Fibroblast of the aortic adventitia (primary cell): Measurements from ENCODE around the gene RPS6KA5. TPM values are rescaled to one million over a fixed set of nuclear protein-coding genes. Genes with fewer than 3 reads are reported as not detected.

ENCODE experiments used
- DNase-seq: peaks from one replicate; pipeline ENCODE4 v3.0.0-alpha.2; 2010; ENCODE audit warnings: low read depth
- H3K4me3 ChIP-seq: 2 replicates; pipeline ENCODE4 v1.5.1; 2011; ENCODE audit warnings: low read depth, mild to moderate bottlenecking, control low read depth, low read length, moderate library complexity
- total RNA-seq: library from RNA; depleted of rRNA; stranded (reverse); fragments of >200 nt; gene quantifications from 2 replicates; pipeline ENCODE4 v1.2.3, GENCODE V29; 2012; ENCODE audit warnings: low replicate concordance
- TF ChIP-seq, protein P1 (sequence below): IDR thresholded peaks from 2 replicates; pipeline ENCODE4 v1.5.1; 2011; ENCODE audit warnings: mild to moderate bottlenecking, low read length, control low read depth, inconsistent platforms; ENCODE audit not compliant: insufficient read depth

The RPS6KA5 gene
- total RNA-seq, 1 donor = 5.0 TPM

DNA sequence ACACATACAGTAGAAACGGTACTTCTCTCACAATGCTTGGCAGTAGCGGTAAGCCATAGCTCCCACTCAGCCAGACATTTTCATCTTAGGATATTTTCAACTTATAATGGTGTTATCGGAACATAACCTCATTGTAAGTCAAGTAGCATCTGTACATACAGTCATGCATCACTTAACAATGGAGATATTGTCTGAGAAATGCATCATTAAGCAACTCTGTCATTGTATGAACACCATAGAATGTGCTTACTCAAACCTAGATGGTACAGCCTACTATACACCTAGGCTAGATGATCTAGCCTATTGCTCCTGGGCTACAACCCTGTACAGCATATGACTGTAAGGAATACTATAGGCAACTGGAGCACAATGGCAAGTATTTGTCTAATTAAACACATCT, 40.8 kb downstream of the RPS6KA5 start:
- H3K4me3 ChIP-seq = no peak overlapping the region
- no peak for DNase-seq
- TF ChIP-seq, protein P1, sequence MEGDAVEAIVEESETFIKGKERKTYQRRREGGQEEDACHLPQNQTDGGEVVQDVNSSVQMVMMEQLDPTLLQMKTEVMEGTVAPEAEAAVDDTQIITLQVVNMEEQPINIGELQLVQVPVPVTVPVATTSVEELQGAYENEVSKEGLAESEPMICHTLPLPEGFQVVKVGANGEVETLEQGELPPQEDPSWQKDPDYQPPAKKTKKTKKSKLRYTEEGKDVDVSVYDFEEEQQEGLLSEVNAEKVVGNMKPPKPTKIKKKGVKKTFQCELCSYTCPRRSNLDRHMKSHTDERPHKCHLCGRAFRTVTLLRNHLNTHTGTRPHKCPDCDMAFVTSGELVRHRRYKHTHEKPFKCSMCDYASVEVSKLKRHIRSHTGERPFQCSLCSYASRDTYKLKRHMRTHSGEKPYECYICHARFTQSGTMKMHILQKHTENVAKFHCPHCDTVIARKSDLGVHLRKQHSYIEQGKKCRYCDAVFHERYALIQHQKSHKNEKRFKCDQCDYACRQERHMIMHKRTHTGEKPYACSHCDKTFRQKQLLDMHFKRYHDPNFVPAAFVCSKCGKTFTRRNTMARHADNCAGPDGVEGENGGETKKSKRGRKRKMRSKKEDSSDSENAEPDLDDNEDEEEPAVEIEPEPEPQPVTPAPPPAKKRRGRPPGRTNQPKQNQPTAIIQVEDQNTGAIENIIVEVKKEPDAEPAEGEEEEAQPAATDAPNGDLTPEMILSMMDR = no peak

DNA sequence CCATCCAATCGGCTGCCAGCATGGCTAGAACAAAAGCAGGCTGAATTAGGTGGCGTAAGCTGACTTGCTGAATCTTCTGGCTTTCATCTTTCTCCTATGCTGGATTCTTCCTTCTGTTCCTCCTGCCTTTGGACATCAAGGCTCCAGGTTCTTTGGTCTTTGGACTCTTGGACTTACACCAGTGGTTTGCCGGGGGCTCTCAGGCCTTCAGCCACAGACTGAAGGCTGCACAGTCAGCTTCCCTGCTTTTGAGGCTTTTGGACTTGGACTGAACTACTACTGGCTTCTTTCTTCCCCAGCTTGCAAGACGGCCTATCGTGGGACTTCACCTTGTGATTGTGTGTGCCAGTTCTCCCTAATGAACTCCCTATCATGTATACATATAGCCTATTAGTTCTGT, 42.0 kb downstream of the RPS6KA5 start:
- H3K4me3 ChIP-seq = no peak overlapping the region
- no peak for DNase-seq
- TF ChIP-seq, protein P1 = no peak

DNA sequence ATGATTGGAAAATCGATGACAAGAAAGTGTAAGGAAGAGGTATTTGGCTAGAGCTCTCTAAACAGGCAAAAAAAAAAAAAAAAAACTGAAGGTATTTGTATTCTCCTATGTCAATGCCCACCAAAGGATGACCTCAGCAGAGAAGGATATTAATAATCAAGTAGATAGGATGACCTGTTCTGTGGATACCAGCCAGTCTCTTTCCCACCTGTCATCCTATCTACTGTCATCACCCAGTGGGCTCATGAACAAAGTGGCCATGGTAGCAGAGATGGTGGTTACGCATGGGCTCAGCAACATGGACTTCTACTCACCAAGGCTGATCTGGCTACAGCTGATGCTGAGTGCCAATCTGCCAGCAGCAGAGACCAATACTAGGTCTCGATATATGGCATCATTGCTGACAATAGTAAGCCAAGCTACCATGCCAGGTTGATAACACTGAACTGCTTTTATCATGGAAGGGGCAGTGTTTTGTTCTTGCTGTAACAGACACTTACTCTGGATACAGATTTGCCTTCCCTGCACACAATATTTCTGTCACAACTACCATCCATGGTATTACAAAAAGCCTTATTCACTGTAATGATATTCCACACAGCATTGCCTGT, 43.5 kb downstream of the RPS6KA5 start:
- no peak overlapping the region for H3K4me3 ChIP-seq
- no peak for DNase-seq
- TF ChIP-seq, protein P1 = no peak

DNA sequence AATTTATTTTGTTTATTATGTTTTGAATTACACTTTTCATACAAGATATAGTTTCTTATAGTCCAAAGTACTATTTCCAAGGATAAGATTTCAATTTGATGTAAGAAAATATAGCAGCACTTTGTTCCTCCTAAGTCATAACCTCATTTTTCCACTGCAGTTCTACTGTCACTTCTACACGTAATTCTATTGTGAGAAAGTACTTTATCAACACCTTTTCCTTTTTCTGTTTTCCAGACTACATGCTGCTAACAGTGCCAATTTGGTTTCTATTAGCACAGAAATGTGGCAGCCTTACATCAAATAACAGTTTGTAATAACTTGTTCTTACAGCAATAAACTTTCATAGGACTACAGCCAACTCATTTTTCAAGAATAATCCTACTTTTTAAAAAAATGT, 45.0 kb downstream of the RPS6KA5 start:
- TF ChIP-seq, protein P1 = no peak
- no peak overlapping the region for H3K4me3 ChIP-seq
- DNase-seq = no peak

DNA sequence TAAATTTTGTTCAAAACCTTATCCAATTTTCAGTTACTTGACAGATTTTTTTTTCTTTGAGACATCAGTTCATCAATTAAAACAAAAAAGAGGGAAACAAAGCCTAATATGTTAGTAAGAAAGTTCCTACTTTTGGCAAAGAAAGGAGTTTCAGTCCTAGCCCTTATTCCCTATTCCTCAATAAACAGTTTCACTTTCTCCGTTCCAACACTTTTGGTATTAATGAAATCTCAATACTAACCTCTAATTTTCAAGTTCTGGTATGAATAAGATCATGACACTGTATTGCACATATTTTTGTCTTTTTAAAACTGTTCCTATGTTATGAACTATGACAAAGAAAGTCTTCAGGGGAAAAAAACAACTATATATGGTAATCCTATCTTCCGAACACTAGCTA, 48.4 kb downstream of the RPS6KA5 start:
- TF ChIP-seq, protein P1 = no peak
- peak; percentile 8 for DNase-seq
- peak overlapping the region; percentile 6 for H3K4me3 ChIP-seq

DNA sequence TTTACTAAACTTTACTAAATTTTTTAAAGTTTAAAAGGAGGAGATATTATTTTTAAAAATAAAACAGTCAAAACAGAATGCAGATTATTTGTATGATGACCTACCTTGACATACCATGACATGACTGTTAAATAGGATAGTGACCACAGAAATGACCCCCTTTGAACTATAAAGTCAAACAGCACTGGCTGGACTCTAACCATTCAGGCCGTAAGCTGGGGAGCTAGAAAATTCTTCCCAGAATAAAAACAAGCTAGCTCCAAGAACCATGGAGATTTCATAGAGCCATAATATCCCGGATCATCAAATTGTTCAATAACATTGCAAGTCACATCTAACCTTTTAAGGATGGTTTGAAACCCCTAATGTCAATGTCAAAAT, 50.3 kb downstream of the RPS6KA5 start:
- no peak overlapping the region for H3K4me3 ChIP-seq
- TF ChIP-seq, protein P1 = no peak
- no peak for DNase-seq

DNA sequence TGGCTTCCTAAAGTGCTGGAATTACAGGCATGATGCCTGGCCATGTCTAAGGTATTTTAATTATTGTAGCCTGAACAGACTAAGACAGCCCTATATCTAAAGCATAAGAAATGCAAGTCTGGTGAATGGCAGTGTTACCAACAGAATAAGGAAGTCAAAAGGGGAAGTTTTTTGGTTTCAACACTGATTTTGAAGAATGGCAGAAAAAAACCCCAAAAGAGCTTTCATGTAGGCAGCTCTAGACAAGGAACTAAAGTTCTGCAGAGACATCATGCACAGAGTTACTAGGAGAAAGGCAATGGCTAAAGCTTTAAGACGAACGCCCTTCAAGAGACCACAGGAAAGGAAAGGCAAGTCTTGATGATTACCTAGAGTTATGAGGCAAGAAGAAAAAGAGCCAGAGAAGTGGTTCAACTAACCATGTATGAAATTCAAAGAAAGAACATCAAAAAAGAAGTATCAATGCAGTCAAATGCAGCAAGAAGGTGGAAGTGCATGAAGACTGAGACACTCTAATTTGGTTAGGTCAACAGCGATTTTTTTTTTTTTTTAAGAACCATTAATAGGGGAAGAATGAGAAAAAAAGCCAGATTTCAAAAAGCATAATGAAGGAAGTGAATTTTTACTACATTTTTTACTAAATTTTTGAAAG, 50.8 kb downstream of the RPS6KA5 start:
- TF ChIP-seq, protein P1 = no peak
- DNase-seq = peak; percentile 13
- H3K4me3 ChIP-seq = no peak overlapping the region
